Activated CD8-positive, alpha-beta memory T cell treated with anti-CD3 and anti-CD28 coated beads, Interleukin-2, amount 50 U/mL, for 24 hours (primary cell): ENCODE data around the gene ZNF654.
A peak's percentile ranks its signal among the peaks of the same experiment; 100 is the strongest.
"Not testable (repeated sequence)": the region's sequence is repeated elsewhere in the genome, so short reads cannot be mapped to it uniquely, and the experiment has no call there.

Experiments used
- DNase-seq: peaks from one replicate; pipeline ENCODE4 v3.0.0-alpha.2; 2020; ENCODE audit errors: extremely low read depth

The ZNF654 gene

DNA sequence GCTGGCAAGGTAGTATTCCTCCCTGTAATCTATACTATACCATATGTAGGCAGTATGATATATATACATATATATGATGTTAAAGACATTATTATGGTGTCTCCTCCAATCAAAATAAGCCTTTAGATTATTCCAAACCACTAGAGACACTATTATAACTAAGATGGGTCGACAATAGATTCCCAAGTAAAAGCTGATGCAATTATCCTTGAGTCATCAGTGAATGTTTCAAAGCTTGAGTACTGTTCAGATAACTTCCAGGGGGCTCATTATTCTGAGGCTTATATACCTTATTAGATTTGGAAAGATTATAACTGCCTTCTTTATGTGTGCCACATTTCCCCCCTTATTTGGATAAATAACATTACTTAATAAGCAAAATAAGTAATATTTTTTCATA is 78.8 kb downstream of the ZNF654 start:
- no peak for DNase-seq

DNA sequence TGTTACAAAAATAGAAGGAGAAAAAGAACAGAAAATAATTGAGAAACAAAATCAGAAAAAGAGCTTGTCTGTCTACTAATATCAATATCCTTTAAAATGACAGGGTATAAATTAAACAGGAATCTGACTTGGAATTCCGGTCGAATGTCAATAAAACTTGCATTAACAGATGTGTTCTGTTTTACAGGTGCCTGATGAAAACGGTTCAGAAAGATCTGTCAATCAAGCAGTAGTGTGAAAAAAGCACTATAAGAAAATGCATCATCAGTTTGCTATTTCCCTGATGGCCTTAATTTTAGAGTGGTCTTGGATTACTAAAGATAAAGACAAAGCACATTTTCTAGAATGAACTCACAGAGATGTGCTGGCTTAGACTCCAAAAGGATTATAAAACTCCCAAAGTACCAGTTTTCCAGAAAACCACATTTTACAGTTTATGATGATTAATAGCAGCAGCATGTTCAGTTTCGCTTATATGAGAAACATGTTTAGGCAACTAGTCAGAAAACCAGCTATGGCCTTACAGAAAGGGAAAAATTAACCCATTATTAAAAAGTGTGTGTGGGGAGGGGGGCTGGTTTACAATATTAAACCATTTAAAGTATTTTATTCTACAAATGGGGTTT is 82.5 kb downstream of the ZNF654 start:
- no peak for DNase-seq

DNA sequence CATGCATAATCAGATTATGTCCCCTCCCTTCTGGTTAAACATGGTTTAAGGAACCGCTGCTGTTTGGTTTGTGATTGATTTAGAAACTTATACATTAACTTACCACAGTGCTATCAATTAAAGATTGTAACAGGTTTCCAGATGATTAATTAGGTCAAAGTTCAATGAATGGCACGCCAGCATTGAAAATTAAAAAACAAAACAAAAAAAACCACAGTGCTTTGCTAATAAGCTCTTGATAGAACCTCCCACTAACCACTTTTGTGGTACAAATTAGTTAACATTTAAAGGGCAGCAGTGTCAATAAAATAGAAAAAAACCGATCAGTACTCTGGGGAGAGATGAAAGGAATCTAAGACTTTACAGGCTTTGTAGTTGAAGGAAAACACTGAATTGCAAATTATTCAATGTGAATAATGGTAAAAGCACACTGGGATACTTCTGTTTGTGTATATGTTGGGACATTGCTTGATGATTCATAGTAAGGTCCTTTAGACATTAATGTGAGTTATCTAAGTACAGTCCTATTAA is 83.1 kb downstream of the ZNF654 start:
- no peak for DNase-seq

DNA sequence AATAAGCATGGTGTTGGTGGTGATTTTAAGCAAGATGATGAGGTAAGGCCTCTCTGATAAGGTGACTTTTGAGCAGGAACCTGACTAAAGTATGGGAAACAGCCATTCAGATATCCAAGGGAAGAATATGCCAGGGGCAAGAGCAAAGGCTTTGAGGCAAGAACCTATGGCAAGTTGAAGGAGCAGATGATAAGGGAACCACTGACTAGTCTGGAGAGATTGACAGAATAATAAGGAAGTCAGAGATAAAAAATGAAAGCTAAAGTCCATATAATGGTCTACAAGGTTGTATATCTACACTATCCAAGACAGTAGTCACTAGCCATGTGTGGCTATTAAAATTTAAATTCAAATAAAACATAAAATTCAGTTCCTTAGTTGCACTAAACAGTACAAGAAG is 88.2 kb downstream of the ZNF654 start:
- no peak for DNase-seq

DNA sequence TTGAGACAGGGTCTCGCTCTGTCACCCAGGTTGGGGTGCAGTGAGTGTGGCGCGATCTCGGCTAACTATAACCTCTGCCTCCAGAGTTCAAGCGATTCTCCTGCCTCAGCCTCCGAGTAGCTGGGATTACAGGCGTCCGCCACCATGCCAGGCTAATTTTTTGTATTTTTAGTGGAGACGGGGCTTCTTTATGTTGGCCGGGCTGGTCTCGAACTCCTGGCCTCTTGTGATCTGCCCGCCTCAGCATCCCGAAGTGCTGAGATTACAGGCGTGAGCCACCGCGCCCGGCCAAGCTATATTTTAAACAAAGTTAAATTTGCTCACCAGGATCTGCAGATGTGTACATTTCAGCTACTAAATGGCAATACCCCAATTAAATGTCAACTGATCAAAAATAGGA is 89.6 kb downstream of the ZNF654 start:
- no peak for DNase-seq

DNA sequence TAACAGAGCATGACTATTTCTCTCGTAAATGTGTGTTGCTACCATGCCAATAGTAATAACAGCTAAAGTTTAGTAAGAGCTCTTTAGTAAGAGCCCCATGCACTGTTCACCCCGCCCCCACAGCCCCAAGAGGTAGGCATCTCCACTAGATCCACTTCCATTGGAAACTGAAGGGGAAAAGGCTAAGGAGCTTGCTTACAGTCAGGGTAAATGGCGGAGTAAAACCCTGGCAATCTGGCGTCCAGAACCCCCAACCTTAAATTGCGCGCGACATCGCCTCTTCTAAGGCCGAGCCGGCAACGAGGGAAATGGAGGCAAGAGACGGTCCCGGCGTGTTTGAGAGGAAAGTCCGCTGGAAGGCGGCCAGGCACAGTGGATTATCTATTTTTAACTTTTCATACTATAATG is 90.0 kb downstream of the ZNF654 start:
- DNase-seq: no peak

DNA sequence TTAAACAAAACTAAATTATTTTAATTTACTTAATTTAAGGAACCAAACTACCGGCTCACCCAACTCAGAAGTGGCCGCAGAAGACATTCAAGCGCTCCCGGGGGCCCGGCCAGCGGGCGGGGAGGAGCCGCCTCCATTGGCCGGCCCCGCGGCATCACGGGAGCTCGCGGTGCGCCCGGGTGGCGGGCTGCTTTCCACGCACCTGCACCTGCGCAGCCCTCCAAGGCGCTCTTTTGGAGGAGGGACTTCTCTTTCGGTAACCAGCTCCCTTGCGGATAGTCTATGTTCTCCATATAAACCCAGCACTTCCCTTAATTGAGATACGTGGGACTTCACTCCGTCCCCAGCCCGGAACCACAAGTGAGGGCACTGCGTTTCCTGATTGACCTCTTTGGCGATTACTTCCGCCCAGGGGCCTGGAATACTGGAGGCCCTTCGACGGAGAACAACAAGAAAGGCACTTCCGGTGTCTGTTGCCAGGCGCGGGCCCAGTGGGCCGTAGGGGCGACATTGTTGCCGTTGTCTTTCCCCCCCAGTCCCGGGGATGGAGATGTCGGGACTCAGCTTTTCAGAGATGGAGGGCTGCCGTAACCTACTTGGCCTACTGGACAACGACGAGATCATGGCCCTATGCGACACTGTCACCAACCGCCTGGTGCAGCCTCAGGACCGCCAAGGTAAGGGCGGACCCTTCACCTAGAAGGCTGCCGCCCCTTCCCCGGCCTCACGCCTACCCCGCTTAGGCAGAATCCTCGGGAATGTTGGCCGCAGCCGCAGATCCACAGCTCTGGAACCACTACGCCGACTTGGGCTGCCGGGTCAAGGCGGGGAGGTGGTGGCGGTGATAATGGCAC is 90.7 kb downstream of the ZNF654 start, which contains the start of gene C3orf38:
Gene C3orf38, plus strand, starts transcription at position 451 of the 854 bp plus-strand sequence. Its CDS starts 94 bp downstream, at position 545.
- peak; percentile 48 for DNase-seq

DNA sequence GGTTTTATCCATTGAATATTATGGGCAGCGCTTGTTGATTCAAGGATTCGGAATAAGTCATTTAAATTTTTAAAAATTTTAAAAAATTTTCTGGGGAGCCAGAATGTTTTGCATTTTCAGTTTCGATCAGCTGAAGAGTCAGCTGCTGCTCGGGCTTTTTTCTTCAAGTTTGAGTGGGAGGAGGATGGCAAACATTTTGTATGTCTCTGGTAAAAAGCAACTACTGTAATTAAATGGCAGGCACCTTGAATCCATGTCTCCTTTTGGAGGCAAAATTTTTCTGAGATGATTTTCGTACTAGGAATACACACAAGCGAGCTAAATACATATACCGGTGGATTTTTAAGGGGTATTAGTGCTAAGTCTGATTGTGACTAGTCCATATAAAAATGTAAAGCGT is 91.3 kb downstream of the ZNF654 start:
- no peak for DNase-seq

DNA sequence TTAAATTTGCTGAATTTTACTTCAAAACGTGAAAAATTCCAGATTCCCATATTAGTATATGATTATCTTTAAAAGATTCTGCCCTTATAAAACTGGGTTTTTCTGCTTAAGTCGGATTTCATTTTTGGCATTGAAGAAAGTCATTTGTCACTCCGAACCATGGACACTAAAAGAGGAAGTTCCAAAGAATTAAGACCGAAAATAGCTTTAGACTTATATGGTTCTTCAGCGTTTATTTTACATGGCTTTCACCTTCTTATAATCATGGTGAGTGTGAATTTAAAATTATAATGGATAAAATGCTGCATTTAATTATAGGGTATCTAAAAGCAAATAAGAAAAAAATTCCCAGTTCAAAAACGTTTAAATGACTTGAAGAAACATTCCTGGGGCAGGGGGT is 91.8 kb downstream of the ZNF654 start:
- no peak for DNase-seq

DNA sequence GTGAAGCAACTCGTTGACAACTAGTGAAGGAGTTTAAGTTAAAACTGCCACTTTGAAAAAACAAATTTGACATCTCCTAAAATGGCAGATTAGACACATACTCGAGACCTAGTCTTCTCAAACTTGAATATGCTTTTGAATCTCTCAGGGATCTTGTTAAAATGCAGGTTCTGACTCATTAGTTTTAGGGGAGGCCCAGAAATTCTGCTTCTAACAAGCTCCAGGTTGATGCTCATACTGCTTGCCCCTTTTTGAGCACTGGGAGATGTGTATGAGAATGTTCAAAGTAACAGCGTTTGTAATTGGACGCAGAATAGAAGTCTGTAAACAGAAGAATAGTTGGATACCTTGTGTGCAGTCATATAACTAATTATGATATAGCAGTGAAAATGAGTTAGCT is 92.3 kb downstream of the ZNF654 start:
- no peak for DNase-seq

DNA sequence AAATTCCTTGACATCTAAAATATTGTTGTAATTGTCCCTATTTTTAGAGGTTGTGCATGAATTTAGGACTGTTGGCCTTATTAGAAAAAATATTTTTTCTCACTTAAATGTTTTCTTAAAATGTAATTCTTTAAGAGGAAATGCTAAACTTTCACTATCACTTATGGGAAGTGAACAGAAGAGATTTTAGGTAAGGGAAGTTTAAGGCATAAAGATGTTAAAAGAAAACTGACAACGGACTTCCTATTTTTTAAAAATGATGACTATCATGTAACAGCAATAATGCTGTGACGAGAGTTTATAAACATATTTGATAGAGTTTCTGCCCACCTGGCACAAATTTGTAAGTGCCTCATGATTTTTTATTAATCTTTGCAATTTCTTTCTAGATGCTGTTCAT is 93.8 kb downstream of the ZNF654 start:
- no peak for DNase-seq

DNA sequence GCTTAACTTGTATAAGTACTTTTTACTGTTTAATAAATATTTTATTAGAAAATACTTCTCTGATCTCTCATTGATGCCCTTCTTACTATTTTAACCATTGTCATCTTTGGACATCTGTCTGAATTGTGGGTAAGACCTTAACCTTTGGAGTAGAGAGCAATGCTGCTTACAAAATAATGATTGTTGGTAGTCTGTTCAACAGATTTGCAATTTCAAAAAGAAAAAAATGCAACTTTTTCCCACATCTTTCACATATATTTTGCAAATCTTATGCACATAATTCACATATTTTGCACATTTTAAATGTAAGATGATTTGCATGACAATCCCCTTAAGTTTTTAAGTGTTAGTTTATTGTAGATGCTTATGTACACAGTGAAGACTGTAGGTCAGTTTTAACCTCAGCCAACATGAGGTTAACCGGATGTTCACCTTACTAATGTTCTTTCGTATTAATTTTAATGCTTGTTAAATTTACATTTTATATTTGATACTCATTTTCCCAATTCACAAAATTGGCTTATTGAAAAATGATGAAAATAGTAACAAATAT is 107.4 kb downstream of the ZNF654 start:
- no peak for DNase-seq

DNA sequence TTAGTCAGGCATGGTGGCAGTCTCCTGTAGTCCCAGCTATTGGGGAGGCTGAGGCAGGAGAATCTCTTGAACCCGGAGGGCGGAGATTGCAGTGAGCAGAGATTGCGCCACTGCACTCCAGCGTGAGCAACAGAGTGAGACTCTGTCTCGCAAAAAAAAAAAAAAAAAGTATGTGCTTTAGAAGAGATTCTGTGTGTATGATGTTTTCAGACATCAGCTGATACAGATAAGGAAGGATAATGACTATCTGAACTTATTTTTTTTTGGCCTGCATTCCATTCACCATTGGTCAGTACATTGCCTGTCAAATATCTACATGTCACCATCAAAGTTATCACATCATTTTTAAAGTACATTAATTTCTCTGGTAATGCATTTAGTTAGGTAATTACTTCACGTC is 108.1 kb downstream of the ZNF654 start:
- no peak for DNase-seq

DNA sequence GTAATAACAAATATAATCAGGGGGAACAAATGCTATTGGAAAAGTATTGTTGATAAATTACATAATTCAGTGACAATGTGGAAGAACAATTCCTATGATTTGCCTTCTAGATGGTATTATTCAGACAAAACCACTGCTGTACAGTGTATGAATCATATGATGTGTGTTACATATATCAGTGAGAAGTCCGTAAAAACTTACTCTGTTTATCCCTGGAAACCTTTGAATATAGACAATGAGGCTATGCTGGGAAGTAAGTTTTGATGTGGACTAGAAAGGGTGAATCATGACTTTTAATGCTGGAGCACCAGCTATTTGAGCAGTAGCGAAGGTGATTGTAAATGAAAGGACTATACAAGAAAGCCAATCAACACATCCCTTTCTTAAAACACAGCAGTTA is 108.6 kb downstream of the ZNF654 start:
- no peak for DNase-seq

DNA sequence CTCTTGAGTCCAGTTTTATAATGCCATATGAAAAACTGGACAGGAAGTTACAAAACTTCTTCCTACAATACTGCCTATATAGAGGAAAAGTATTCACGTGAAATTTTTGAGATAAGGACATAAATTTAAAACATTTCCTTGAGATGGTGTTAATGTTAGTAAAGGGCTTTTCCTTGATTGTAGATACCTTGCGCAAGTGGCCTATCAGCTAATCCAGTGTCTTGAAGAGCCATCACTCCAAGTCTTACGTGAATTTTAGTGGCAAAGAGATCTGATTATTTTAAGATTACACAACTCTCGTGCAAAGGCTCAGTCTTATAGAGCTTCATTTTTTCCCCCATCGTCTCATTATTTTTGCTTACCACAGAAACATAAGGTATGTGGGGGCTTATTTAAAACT is 109.1 kb downstream of the ZNF654 start:
- no peak for DNase-seq

DNA sequence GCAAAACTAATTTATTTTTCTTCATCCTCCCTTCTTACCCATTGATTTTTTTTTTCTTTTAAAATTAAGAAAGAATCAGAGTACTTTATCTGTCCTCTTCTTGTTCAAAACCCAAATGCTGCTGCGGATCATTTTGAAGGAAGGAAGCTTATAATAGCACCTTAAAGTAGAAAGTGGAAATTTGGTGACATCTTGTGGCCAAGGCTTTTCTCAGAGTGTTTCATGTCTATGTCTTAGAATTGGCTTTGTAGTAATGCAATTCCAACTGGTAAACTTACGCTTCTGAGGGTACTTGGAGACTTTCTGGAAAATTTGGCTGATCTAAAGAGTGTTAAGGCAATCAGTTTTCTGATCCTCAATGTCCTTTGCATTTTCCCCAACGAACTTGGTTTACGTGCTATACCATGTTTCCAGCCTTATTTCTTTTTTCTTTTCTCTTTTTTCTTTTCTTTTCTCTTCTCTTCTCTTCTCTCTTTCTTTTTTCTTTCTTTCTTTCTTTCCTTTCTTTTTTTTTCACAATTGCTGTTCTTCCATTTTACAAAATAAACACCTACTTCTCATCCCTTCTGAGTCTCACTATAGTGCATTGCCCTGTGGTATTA is 121.4 kb downstream of the ZNF654 start:
- DNase-seq: no peak

DNA sequence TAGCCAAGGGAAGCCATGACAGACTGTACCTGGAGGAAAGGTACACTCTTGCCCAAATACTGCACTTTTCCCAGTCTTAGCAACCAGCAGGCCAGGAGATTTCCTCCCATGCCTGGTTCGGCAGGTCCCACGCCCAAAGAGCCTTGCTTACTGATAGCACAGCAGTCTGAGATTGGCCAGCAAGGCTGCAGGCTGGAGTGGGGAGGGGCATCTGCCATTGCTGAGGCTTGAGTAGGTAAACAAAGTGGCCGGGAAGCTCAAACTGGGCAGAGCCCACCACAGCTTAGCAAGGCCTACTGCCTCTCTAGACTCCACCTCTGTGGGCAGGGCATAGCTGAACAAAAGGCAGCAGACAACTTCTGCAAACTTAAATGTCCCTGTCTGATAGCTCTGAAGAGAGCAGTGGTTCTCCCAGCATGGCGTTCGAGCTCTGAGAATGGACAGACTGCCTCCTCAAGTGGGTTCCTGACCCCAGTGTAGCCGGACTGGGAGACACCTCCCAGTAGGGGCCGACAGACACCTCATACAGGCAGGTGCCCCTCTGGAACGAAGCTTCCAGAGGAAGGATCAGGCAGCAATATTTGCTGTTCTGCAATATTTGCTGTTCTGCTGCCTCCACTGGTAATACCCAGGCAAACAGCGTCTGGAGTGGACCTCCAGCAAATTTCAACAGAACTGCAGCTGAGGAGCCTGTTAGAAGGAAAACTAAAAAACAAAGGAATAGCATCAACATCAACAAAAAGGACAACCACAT is 123.3 kb downstream of the ZNF654 start:
- not testable (repeated sequence) for DNase-seq

DNA sequence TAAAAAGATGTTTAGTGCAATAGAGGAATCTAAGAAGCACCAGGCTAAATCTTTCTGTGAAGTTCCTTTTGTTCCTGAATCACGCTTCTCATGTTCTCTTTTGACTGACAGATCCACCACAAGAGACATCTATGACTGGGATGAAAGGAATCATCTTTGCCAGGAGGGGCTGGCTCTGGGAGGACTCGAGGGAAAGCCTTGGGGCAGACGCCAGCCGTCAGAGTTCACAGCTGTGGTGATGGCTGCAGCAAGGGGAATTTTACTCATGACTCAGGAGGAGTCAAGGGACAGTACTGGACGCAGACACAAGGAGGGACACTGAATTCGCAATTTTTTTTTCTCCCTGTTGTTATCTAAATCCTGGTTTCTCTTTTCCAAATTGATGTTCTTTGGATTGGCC is 129.4 kb downstream of the ZNF654 start:
- no peak for DNase-seq

DNA sequence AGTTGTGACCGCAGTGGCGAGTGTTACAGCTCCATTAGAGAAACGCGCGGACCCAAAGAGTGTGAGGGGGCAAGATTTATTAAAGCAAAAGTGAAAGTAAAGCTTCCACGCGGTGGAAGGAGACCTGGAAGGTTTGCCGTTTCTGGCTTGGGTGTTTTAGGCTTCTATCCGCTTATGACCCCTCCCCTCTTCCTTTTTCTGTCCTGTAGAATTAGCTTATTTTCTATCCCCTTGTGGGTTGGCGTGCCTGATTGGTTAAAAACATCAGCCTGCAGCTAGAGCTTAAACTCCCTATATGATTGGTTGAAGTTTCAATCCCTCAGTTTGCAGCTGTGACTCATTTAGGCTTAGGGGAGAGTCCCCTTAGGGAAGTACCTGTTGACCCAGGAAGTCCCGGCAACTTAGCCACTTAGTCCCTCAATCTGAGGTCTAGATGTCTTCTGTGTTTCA is 130.3 kb downstream of the ZNF654 start:
- DNase-seq: no peak

DNA sequence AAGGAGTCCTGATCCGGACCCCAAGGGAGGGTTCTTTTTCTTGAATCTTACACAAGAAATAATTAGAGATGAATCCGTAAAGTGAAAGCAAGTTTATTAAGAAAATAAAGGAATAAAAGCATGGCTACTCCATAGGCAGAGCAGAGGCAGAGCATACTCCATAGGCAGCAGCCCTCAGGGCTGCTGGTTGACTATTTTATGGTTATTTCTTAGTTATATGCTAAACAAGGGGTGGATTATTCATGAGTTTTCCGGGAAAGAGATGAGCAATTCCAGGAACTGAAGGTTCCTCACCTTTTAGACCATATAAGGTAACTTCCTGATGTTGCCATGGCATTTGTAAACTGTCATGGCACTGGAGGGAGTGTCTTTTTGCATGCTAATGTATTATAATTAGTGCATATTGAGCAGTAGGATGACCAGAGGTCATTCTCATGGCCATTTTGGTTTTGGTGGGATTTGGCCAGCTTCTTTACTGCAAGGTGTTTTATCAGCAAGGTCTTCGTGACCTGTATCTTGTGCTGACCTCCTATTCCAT is 132.9 kb downstream of the ZNF654 start:
- no peak for DNase-seq

DNA sequence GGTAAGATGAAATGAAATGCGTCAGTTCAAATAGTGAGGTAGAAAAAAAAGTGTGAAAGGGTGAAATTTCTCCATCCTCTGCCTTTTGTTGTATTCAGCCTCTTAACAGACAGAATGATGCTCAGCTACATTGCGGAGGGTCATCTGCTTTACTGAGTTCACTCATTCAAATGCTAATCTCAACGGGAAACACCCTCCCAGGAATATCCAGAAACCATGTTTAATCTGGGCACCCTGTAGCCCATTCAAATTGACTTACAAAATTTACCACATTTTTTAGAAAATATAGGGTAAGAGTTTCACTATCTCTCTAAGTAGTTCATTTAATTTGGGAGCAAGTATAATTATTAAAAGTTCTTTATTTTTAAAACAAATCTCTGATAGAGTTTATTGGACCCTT is 133.6 kb downstream of the ZNF654 start:
- no peak for DNase-seq
